Measurements from ENCODE around the gene EREG. TPM values are rescaled to one million over a fixed set of nuclear protein-coding genes. Genes with fewer than 3 reads are reported as not detected.

EREG gene
- total and polyA plus RNA-seq, 10 of the 15 experiments (the other 5 are each of a cell fraction or from before 2014, with no cell fraction given), result not detected

- TF ChIP-seq SPI1 (IDR thresholded peaks at IDR 0.05; ENCODE audit: borderline replicate concordance, insufficient read depth, low read depth, low read length) (no peak), STAT1 (conservative IDR thresholded peaks at IDR 0.05) (no peak), ZNF274 (IDR thresholded peaks at IDR 0.05; ENCODE audit: insufficient read depth, insufficient read length) (no peak), SRF (IDR thresholded peaks at IDR 0.05; ENCODE audit: low read depth in 2 of 2, low read length in 2 of 2) (no peak), FOXK2 (IDR thresholded peaks at IDR 0.05) (no peak), PML (IDR thresholded peaks at IDR 0.05; ENCODE audit: low read length) (no peak), BCL11A (IDR thresholded peaks at IDR 0.05; ENCODE audit: low read depth, low read length) (no peak), TCF12 (IDR thresholded peaks at IDR 0.05; ENCODE audit: low read depth, low read length) (no peak), TCF7 (IDR thresholded peaks at IDR 0.05; ENCODE audit: borderline replicate concordance) (no peak)
- TF ChIP-seq, protein P1, sequence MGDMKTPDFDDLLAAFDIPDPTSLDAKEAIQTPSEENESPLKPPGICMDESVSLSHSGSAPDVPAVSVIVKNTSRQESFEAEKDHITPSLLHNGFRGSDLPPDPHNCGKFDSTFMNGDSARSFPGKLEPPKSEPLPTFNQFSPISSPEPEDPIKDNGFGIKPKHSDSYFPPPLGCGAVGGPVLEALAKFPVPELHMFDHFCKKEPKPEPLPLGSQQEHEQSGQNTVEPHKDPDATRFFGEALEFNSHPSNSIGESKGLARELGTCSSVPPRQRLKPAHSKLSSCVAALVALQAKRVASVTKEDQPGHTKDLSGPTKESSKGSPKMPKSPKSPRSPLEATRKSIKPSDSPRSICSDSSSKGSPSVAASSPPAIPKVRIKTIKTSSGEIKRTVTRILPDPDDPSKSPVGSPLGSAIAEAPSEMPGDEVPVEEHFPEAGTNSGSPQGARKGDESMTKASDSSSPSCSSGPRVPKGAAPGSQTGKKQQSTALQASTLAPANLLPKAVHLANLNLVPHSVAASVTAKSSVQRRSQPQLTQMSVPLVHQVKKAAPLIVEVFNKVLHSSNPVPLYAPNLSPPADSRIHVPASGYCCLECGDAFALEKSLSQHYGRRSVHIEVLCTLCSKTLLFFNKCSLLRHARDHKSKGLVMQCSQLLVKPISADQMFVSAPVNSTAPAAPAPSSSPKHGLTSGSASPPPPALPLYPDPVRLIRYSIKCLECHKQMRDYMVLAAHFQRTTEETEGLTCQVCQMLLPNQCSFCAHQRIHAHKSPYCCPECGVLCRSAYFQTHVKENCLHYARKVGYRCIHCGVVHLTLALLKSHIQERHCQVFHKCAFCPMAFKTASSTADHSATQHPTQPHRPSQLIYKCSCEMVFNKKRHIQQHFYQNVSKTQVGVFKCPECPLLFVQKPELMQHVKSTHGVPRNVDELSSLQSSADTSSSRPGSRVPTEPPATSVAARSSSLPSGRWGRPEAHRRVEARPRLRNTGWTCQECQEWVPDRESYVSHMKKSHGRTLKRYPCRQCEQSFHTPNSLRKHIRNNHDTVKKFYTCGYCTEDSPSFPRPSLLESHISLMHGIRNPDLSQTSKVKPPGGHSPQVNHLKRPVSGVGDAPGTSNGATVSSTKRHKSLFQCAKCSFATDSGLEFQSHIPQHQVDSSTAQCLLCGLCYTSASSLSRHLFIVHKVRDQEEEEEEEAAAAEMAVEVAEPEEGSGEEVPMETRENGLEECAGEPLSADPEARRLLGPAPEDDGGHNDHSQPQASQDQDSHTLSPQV (IDR thresholded peaks at IDR 0.05), result no peak
- TF ChIP-seq, protein P2, sequence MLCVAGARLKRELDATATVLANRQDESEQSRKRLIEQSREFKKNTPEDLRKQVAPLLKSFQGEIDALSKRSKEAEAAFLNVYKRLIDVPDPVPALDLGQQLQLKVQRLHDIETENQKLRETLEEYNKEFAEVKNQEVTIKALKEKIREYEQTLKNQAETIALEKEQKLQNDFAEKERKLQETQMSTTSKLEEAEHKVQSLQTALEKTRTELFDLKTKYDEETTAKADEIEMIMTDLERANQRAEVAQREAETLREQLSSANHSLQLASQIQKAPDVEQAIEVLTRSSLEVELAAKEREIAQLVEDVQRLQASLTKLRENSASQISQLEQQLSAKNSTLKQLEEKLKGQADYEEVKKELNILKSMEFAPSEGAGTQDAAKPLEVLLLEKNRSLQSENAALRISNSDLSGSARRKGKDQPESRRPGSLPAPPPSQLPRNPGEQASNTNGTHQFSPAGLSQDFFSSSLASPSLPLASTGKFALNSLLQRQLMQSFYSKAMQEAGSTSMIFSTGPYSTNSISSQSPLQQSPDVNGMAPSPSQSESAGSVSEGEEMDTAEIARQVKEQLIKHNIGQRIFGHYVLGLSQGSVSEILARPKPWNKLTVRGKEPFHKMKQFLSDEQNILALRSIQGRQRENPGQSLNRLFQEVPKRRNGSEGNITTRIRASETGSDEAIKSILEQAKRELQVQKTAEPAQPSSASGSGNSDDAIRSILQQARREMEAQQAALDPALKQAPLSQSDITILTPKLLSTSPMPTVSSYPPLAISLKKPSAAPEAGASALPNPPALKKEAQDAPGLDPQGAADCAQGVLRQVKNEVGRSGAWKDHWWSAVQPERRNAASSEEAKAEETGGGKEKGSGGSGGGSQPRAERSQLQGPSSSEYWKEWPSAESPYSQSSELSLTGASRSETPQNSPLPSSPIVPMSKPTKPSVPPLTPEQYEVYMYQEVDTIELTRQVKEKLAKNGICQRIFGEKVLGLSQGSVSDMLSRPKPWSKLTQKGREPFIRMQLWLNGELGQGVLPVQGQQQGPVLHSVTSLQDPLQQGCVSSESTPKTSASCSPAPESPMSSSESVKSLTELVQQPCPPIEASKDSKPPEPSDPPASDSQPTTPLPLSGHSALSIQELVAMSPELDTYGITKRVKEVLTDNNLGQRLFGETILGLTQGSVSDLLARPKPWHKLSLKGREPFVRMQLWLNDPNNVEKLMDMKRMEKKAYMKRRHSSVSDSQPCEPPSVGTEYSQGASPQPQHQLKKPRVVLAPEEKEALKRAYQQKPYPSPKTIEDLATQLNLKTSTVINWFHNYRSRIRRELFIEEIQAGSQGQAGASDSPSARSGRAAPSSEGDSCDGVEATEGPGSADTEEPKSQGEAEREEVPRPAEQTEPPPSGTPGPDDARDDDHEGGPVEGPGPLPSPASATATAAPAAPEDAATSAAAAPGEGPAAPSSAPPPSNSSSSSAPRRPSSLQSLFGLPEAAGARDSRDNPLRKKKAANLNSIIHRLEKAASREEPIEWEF (IDR thresholded peaks at IDR 0.05; ENCODE audit: insufficient replicate concordance, low read depth, low read length), result no peak
- TF ChIP-seq, protein P3, sequence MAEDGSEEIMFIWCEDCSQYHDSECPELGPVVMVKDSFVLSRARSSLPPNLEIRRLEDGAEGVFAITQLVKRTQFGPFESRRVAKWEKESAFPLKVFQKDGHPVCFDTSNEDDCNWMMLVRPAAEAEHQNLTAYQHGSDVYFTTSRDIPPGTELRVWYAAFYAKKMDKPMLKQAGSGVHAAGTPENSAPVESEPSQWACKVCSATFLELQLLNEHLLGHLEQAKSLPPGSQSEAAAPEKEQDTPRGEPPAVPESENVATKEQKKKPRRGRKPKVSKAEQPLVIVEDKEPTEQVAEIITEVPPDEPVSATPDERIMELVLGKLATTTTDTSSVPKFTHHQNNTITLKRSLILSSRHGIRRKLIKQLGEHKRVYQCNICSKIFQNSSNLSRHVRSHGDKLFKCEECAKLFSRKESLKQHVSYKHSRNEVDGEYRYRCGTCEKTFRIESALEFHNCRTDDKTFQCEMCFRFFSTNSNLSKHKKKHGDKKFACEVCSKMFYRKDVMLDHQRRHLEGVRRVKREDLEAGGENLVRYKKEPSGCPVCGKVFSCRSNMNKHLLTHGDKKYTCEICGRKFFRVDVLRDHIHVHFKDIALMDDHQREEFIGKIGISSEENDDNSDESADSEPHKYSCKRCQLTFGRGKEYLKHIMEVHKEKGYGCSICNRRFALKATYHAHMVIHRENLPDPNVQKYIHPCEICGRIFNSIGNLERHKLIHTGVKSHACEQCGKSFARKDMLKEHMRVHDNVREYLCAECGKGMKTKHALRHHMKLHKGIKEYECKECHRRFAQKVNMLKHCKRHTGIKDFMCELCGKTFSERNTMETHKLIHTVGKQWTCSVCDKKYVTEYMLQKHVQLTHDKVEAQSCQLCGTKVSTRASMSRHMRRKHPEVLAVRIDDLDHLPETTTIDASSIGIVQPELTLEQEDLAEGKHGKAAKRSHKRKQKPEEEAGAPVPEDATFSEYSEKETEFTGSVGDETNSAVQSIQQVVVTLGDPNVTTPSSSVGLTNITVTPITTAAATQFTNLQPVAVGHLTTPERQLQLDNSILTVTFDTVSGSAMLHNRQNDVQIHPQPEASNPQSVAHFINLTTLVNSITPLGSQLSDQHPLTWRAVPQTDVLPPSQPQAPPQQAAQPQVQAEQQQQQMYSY (CRISPR knock-in tag; IDR thresholded peaks at IDR 0.05), result no peak
- TF ChIP-seq, protein P4, sequence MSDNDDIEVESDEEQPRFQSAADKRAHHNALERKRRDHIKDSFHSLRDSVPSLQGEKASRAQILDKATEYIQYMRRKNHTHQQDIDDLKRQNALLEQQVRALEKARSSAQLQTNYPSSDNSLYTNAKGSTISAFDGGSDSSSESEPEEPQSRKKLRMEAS (IDR thresholded peaks at IDR 0.05; ENCODE audit: low read depth, low read length), result no peak
These were observed 1.5 kb downstream of the EREG start (continued) for GRCh38 chr4:74366367-74366911.

All from GM12878 (cell line).